Inferior parietal cortex (tissue), 1 donor: ENCODE data around the gene LRP1.
A peak's percentile ranks its signal among the peaks of the same experiment; 100 is the strongest.

Source experiments
- DNase-seq: peaks from one replicate; pipeline ENCODE4 v3.0.0-alpha.2; 2016; ENCODE audit errors: extremely low spot score

LRP1 gene

GRCh38 chr12:57173683-57174082 is 45.4 kb downstream of the LRP1 start:
- no peak for DNase-seq

GRCh38 chr12:57175428-57176138 is 47.3 kb downstream of the LRP1 start:
- peak; percentile 79 for DNase-seq

GRCh38 chr12:57176139-57176477 is 47.8 kb downstream of the LRP1 start:
- no peak for DNase-seq

- no peak for DNase-seq
Observed at GRCh38 chr12:57176846-57177245, 48.6 kb downstream of the LRP1 start.

GRCh38 chr12:57177354-57177753 is 49.1 kb downstream of the LRP1 start:
- DNase-seq, result no peak

GRCh38 chr12:57178213-57178612 is 49.9 kb downstream of the LRP1 start:
- DNase-seq, result no peak

GRCh38 chr12:57179331-57180086 is 51.2 kb downstream of the LRP1 start:
- no peak for DNase-seq

- DNase-seq, result no peak
Observed at GRCh38 chr12:57180321-57180989, 52.2 kb downstream of the LRP1 start.

- no peak for DNase-seq
Observed at GRCh38 chr12:57181072-57181471, 52.8 kb downstream of the LRP1 start.

GRCh38 chr12:57181561-57182155 is 53.4 kb downstream of the LRP1 start:
- DNase-seq, result no peak

DNA sequence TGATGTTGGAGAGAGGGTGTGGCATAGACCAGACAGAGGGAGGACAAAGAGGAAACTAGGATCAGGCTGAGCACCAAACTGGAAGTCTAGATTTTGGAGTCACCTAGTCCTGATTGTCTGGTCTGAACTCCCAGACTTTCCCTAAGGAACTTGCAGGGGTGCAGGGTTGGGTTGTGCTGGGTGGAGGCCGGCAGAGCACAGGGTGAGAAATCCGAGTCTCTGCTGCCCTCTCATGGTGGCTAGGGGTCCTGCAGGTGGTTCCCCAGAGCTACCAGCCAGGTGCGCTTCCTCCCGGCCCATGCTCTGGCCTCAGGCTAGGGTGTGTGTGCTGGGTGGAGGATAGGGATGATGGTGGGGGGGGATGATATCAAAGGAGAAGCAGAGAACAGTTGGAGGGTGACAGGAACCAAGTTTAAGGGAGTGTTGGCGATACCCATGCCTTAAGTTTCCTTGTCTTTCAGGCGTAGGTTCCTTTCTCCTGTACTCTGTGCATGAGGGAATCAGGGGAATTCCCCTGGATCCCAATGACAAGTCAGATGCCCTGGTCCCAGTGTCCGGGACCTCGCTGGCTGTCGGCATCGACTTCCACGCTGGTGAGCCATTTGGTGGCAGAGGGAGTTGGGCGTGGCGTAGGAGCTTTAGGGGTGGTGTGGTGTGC is 54.8 kb downstream of the LRP1 start:
- peak; percentile 74 for DNase-seq

DNA sequence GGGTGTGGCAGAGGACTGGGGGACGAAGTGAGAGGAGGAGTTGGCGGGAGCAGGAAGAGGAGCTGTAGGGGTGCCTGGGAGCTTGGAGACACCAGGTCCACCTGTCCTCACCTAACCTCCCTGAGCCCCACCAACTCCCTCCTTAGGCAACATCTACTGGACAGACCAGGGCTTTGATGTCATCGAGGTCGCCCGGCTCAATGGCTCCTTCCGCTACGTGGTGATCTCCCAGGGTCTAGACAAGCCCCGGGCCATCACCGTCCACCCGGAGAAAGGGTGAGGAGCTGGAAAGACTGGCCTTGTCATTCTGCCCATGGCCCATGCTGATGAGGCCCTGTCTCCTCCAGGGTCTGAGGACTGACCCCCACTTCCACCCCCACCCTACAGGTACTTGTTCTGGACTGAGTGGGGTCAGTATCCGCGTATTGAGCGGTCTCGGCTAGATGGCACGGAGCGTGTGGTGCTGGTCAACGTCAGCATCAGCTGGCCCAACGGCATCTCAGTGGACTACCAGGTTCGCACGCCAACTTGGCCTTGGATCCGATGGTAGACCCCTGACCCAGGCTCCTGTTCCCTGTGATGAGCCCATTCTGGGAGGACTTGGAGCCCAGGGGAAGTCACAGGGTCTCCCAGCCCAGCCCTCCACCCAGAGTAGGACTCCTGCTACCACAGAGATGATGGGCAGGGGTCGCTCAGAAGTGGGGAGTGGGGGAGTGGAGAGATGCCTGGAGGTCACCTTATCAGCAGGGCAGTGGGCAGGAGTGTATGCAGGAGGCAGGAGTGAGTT is 55.8 kb downstream of the LRP1 start:
- no peak for DNase-seq

DNA sequence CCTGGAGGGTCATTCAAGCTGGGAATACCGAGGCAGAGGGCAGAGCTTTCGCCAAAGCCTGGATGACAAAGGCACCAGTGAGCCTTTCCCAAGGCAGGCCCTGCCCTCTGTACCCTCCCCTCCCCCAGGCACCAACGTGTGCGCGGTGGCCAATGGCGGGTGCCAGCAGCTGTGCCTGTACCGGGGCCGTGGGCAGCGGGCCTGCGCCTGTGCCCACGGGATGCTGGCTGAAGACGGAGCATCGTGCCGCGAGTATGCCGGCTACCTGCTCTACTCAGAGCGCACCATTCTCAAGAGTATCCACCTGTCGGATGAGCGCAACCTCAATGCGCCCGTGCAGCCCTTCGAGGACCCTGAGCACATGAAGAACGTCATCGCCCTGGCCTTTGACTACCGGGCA is 57.1 kb downstream of the LRP1 start:
- DNase-seq, result no peak

DNA sequence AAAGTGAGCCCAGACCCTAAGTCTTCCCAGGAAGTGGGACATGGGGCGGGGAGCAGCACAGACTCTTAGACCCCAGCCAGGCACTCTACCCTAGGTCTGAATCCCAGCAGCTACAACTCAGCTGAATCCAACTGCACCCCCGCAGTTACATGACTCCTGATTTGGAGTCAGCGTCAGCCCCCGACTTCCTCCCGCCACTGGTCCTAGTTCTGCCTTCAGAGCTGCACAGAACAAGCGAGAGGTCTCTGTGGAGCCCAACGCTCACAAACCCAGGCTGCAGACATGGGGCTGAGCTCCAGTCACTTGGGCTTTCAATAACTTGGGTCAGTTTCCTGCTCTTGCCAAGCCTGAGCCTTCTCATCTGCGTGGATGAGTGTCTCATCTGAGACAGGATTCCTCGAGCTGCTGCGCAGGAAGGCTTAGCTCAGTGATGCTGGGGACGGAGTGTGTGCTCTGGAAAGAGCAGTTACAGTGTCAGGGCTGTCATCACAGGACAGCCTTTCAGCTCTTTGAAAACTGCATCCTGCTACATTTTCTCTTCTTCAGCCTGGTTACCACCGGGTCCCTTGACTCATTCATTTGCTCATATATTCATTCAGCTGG is 57.7 kb downstream of the LRP1 start:
- no peak for DNase-seq

DNA sequence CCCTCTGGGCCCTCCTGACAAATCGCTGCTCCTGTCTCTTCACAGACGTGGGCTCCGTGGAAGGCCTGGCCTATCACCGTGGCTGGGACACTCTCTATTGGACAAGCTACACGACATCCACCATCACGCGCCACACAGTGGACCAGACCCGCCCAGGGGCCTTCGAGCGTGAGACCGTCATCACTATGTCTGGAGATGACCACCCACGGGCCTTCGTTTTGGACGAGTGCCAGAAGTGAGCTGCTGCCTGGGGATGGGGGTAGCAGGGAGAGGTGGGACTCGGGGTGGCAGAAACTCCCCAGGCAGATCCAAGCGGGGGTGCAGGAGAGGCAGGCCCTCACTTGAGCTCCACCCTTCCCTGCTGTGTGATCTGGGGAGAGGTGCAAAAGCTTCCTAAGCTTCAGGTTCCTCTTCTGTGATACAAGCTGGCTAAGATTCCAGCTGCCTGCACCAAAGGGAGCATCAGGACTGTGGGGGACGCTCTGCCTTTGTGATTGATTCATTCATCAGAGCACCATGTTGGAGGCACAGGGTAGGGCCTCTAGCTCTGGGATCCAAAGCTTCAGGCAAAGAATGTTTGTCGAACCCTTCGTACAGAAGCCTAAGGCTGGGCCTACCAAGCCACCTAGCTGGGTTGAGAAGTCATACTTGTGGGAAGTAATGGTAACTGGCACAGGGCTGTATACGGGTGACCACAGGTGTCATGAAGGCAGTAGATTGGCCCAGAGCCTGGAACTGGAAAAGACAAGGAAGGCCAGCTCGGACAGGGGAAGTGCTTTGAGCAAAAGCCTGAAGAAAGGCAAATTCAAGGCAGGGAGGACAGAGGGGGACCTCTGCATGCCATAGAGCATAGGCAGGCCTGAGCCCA is 59.2 kb downstream of the LRP1 start:
- DNase-seq, result no peak

GRCh38 chr12:57188090-57188425 is 59.8 kb downstream of the LRP1 start:
- no peak for DNase-seq

DNA sequence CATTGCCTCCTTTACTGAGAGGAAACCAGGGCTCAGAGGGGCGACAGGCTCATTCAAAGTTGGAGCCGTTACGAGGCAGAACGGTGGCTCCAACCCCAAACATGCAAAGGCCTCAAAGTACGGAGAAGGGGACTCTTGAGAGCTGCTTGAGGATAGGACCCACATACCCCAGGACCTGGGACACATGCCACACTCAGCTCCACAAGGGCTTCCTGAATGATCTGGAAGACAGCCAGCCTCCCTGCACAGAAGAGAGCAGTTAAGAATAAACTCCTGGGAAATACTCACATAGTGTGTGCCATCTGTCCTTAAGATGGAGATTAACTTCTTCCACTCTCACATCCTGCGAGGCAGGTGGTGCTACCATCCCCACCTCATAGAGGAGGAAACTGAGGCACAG is 61.8 kb downstream of the LRP1 start:
- DNase-seq, result peak; percentile 62

DNA sequence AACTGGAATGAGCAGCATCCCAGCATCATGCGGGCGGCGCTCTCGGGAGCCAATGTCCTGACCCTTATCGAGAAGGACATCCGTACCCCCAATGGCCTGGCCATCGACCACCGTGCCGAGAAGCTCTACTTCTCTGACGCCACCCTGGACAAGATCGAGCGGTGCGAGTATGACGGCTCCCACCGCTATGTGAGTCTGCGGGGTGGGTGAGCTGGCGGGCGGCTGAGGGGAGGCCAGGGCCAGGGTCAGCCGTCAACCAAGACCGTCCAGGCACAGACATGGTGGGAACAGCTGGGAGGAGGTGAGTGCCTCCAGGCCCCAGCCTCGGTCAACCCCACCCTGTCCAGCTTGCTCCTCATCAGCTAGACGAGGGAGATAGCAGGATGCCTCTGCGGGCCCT is 62.5 kb downstream of the LRP1 start:
- DNase-seq, result no peak

GRCh38 chr12:57191410-57191809 is 63.1 kb downstream of the LRP1 start:
- DNase-seq, result no peak

GRCh38 chr12:57192920-57193319 is 64.6 kb downstream of the LRP1 start:
- DNase-seq, result no peak
